Activated naive CD8-positive, alpha-beta T cell treated with anti-CD3 and anti-CD28 coated beads, Interleukin-2, amount 50 U/mL, for 24 hours (primary cell): Measurements from ENCODE around the gene ANO6.

ENCODE experiments used
- ATAC-seq: fragments of 150-1000 bp; cut with Tn5 transposase; one replicate; pipeline ENCODE4 v1.10.0; 2021
- DNase-seq: peaks from one replicate; pipeline ENCODE4 v3.0.0; 2021
- H3K27ac Mint-ChIP-seq: one replicate; pipeline ENCODE4 v1.8.0; 2021; ENCODE audit warnings: mild to moderate bottlenecking, mixed read lengths
- H3K27me3 Mint-ChIP-seq: one replicate; pipeline ENCODE4 v1.8.0; 2021; ENCODE audit warnings: mixed read lengths
- H3K36me3 Mint-ChIP-seq: one replicate; pipeline ENCODE4 v1.8.0; 2021; ENCODE audit warnings: low read depth, mixed read lengths
- H3K4me1 Mint-ChIP-seq: one replicate; pipeline ENCODE4 v1.8.0; 2021; ENCODE audit warnings: mixed read lengths
- H3K4me3 Mint-ChIP-seq: one replicate; pipeline ENCODE4 v1.8.0; 2021; ENCODE audit warnings: mild to moderate bottlenecking, moderate library complexity, mixed read lengths
- H3K9me3 Mint-ChIP-seq: one replicate; pipeline ENCODE4 v1.8.0; 2021; ENCODE audit warnings: mixed read lengths

The ANO6 gene

DNA sequence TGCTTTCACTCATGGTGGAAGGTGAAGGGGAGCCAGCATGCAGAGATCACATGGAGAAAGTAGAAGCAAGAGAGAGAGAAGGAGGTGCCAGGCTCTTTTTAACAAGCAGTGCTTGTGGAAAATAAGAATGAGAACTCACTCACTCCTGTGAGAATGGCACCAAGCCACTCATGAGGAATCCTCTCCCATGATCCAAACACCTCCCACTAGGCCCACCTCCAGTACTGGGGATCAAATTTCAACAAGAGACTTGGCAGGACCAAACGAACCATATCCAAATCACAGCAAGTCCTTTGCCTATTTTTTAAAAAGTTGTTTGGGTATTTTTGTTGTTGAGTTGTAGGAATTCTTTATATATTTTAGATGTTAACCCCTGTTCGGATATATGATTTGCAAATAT lies 267.7 kb downstream of the ANO6 start:
- Mint-ChIP-seq H3K27me3 (no peaks in the 10 kb centered on the region), H3K4me1 (no peaks in the 10 kb centered on the region), H3K9me3 (peaks cover 5% of the 10 kb centered on the region), H3K27ac (no peak overlapping the region), H3K4me3 (no peak overlapping the region), H3K36me3 (no peaks in the 10 kb centered on the region)
- ATAC-seq, result no peak
- no peak for DNase-seq
